ENCODE results near the gene MAFG. TPM values are rescaled to one million over a fixed set of nuclear protein-coding genes. Genes with fewer than 3 reads are reported as not detected.

Gene MAFG
- total RNA-seq, 4 donors from 2014 or later, result 37.1 to 65.5 (median 51.9) TPM

GRCh38 chr17:81924557-81925532 lies 2.7 kb downstream of the MAFG start:
- H3K27me3 ChIP-seq, result peaks cover 0 to 3% (median 0%) of the 10 kb centered on the region in 3 donors
- H3K4me1 ChIP-seq, result peaks cover 67 to 71% of the 10 kb centered on the region in 2 donors
- no peak for DNase-seq
- TF ChIP-seq CTCF (IDR thresholded peaks at IDR 0.05 in 4 of 5, conservative IDR thresholded peaks at IDR 0.05 in 1 of 5), result no peak
- TF ChIP-seq POLR2A (IDR thresholded peaks at IDR 0.05), result no peak
- peaks cover 0 to 8% of the 10 kb centered on the region in 2 donors for H3K36me3 ChIP-seq
- no peaks in the 10 kb centered on the region for H3K9me3 ChIP-seq
- in situ Hi-C loops (cut with MboI; ENCODE audit: low sequenced_read_pairs in 4 of 4) (no loop called here), intact Hi-C loops (cut with DNase I; ENCODE audit: low total_unique reads) (loop anchor here (10.0 kb wide), 2 partner anchors 530 to 600 kb away; partner anchors contain the start of genes CYBC1 and NARF)
- H3K27ac ChIP-seq, result peak overlapping the region; percentile 90 to 98 (median 93)
- no peak for ATAC-seq
- H3K4me3 ChIP-seq, result peak overlapping the region; percentile 50 to 71 (median 60)

- TF ChIP-seq CTCF (IDR thresholded peaks at IDR 0.05 in 4 of 5, conservative IDR thresholded peaks at IDR 0.05 in 1 of 5) (no peak), POLR2A (IDR thresholded peaks at IDR 0.05) (peak; percentile 32 to 41)
- Histone ChIP-seq H3K4me1 (peaks cover 78 to 81% of the 10 kb centered on the region in 2 donors), H3K4me3 (peak overlapping the region; percentile 50 to 71 (median 60)), H3K27ac (peak overlapping the region; percentile 90 to 98 (median 93)), H3K27me3 (peaks cover 0 to 3% (median 0%) of the 10 kb centered on the region in 3 donors), H3K36me3 (peaks cover 0 to 12% of the 10 kb centered on the region in 2 donors), H3K9me3 (no peaks in the 10 kb centered on the region)
- DNase-seq (peak; percentile 70 to 85), ATAC-seq (peak; percentile 54 to 59)
- in situ Hi-C loops (cut with MboI; ENCODE audit: low sequenced_read_pairs in 4 of 4), result no loop called here
- intact Hi-C loops (cut with DNase I; ENCODE audit: low total_unique reads), result loop anchor here (10.0 kb wide), 2 partner anchors 531 to 599 kb away; partner anchors contain the start of genes CYBC1 and NARF
These were observed 4.0 kb downstream of the MAFG start for GRCh38 chr17:81923302-81924260.

- ATAC-seq (no peak), DNase-seq (peak in 1 of 2 donors; percentile 51)
- Histone ChIP-seq H3K36me3 (peaks cover 0 to 12% of the 10 kb centered on the region in 2 donors), H3K4me1 (peaks cover 77 to 79% of the 10 kb centered on the region in 2 donors), H3K27me3 (no peaks in the 10 kb centered on the region), H3K27ac (peak overlapping the region; percentile 90 to 98 (median 93)), H3K4me3 (peak overlapping the region; percentile 50 to 71 (median 60)), H3K9me3 (no peaks in the 10 kb centered on the region)
- in situ Hi-C loops (cut with MboI; ENCODE audit: low sequenced_read_pairs in 4 of 4), result no loop called here
- TF ChIP-seq CTCF (IDR thresholded peaks at IDR 0.05 in 4 of 5, conservative IDR thresholded peaks at IDR 0.05 in 1 of 5), result no peak
- no peak for TF ChIP-seq POLR2A (IDR thresholded peaks at IDR 0.05)
- intact Hi-C loops (cut with DNase I; ENCODE audit: low total_unique reads), result loop anchor here (10.0 kb wide), 2 partner anchors 532 to 598 kb away; partner anchors contain the start of genes CYBC1 and NARF
These were observed 4.8 kb downstream of the MAFG start for GRCh38 chr17:81922566-81923301.

Data from gastrocnemius medialis (tissue), 4 donors.